ENCODE results near the gene EML4. TPM values are rescaled to one million over a fixed set of nuclear protein-coding genes. Genes with fewer than 3 reads are reported as not detected.

The EML4 gene
- total RNA-seq, 2 experiments from 2014 or later, result 88.0 to 89.7 TPM

DNA sequence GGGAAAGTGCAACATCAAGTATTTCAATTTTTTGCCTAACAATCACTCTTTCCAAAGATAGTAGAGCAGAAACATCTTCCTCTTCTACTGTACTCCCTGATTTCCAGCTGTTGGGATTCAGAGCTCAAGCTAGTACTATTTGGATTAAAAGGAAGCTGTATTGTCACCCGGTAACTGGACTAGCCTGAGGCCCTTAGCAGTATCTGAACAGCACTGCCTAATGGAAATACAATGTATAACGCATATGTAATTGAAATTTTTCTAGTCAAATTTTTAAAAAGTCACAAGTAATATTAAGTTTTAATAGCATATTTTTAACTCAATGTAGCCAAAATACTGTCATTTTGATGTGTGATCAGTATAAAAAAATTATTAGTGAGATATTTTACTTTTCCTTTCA lies 105.7 kb downstream of the EML4 start:
- no peaks in the 10 kb centered on the region for H3K27me3 Mint-ChIP-seq (ENCODE audit: low read depth)
- ATAC-seq (no peak), DNase-seq (no peak)
- CTCF ChIA-PET, result interaction anchor here (0.7 kb wide), 1 partner anchor 24 kb away, joined by 3 read pairs; no protein-coding TSS in a partner anchor
- H3K36me3 Mint-ChIP-seq (ENCODE audit: low read depth), result peaks cover 26% of the 10 kb centered on the region
- H3K4me3 Mint-ChIP-seq, result no peak overlapping the region
- H3K4me1 Mint-ChIP-seq (ENCODE audit: low read depth), result no peaks in the 10 kb centered on the region
- no peaks in the 10 kb centered on the region for H3K9me3 Mint-ChIP-seq (ENCODE audit: insufficient read depth)
- POLR2A ChIA-PET, result no interaction called here
- H3K27ac Mint-ChIP-seq, result no peak overlapping the region

DNA sequence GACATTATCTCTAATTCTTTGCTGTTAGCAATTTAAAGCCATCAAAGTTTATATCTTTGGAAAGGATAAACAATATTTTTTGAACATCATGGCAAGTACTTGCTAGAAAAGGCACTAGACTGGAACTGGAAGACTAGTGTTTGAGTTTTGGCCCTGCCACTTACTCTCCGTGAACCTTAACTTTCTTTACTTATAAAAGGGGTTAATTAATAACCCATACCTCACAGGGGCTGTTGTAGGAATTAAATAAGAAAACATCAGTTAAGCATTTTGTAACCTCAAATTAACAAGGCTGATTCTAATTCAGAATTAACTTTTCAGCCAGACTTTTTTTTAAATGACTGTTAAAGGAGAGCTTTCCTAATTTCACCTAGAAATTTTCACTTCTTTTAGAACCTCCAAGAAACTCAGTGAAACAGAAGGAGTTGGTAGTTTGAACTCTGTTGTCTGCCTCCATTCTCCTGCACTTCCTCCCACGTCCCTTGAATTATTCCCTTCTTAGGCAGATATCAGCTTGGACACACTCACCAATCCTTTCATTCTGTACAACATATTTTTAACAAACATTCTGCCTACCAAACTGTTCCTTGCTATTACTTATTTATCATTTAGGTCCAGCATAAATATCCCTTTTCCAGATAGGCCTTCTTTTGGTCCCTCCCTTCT lies 112.4 kb downstream of the EML4 start:
- Mint-ChIP-seq H3K36me3 (ENCODE audit: low read depth) (peaks cover 41% of the 10 kb centered on the region), H3K27me3 (ENCODE audit: low read depth) (no peaks in the 10 kb centered on the region), H3K9me3 (ENCODE audit: insufficient read depth) (no peaks in the 10 kb centered on the region), H3K4me3 (no peak overlapping the region), H3K4me1 (ENCODE audit: low read depth) (peaks cover 6% of the 10 kb centered on the region), H3K27ac (peak overlapping the region; percentile 32)
- ChIA-PET CTCF (no interaction called here), POLR2A (no interaction called here)
- ATAC-seq (no peak), DNase-seq (no peak)

DNA sequence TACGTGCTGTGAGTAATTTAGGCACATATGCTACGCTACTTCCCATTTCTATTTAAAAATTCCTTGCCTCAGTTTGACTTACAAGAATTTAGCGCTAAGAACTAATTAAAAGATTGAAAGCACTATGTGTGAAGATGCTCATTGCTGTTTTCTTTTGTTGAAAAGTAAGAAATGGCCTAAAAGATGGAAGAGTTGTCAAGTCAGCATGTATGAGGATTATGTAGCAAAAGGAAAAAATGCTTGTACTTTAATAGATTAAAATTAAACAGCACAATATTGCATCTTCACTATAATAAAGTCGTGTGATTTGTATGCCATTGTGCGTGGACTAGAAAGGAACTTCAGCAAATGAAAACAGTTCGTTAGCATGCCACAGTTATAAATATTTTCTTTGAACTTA lies 114.9 kb downstream of the EML4 start:
- Mint-ChIP-seq H3K27ac (no peak overlapping the region), H3K27me3 (ENCODE audit: low read depth) (no peaks in the 10 kb centered on the region), H3K36me3 (ENCODE audit: low read depth) (peaks cover 44% of the 10 kb centered on the region), H3K4me1 (ENCODE audit: low read depth) (peaks cover 20% of the 10 kb centered on the region), H3K4me3 (no peak overlapping the region), H3K9me3 (ENCODE audit: insufficient read depth) (no peaks in the 10 kb centered on the region)
- ChIA-PET POLR2A (no interaction called here), CTCF (no interaction called here)
- ATAC-seq, result no peak
- DNase-seq, result no peak

DNA sequence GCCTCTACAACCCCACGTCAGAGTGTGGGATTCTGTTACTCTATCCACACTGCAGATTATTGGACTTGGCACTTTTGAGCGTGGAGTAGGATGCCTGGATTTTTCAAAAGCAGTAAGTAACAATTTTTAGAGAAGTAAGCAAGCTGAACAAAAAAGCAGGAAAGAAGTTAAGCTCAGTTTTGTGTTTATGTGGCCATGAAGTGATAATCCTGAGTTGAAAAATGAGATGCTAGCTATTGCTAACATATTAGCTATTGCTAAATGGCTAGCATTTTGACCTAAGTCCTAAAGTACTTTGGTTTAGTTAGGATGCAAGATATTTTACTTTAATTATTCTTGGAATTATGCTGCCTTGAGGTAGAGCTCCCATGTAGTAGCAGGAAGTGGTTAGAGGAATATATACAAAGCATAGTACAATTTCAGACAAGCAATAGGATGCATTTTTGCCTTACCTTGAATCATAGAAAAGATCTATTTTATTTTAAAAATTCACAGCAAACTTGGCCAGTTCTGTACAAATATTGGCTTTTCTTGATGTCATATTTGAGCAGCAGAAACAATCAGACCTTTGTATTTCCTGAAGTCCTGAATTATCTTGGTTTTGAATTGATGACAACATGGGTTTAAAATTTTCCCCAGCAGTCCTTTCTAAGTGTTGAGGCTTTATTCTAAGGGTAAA lies 117.3 kb downstream of the EML4 start:
- DNase-seq, result no peak
- POLR2A ChIA-PET, result no interaction called here
- no peak overlapping the region for H3K27ac Mint-ChIP-seq
- no peaks in the 10 kb centered on the region for H3K9me3 Mint-ChIP-seq (ENCODE audit: insufficient read depth)
- no peaks in the 10 kb centered on the region for H3K27me3 Mint-ChIP-seq (ENCODE audit: low read depth)
- ATAC-seq, result no peak
- H3K4me3 Mint-ChIP-seq, result no peak overlapping the region
- peaks cover 45% of the 10 kb centered on the region for H3K36me3 Mint-ChIP-seq (ENCODE audit: low read depth)
- H3K4me1 Mint-ChIP-seq (ENCODE audit: low read depth), result peaks cover 25% of the 10 kb centered on the region
- CTCF ChIA-PET, result interaction anchor here (1.3 to 1.5 kb wide), 3 partner anchors 8 to 43 kb away, joined by 4 to 7 read pairs (median 5); no protein-coding TSS in a partner anchor

DNA sequence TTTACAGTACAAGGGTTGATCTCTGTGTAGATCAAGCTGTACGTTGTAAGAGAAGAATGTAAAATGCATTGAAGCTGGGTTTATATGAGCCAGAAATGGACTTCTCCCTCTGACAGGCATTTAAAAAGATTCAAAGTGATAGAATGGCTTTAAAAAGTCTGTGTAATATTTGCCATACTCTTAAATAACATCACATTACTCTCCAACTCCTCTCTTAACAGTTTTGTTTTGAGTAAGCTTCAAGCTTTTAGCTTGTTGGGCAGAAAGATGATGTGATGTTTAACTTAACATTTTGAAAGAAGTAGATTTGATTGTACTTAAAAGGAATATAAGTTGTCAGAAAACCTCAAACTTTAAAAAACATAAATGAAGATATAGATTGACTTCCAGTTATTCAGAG lies 119.7 kb downstream of the EML4 start:
- no peak for DNase-seq
- H3K36me3 Mint-ChIP-seq (ENCODE audit: low read depth), result peaks cover 48% of the 10 kb centered on the region
- no peaks in the 10 kb centered on the region for H3K27me3 Mint-ChIP-seq (ENCODE audit: low read depth)
- H3K9me3 Mint-ChIP-seq (ENCODE audit: insufficient read depth), result no peaks in the 10 kb centered on the region
- ATAC-seq, result no peak
- ChIA-PET CTCF (interaction anchor here (1.0 kb wide), 1 partner anchor 192 kb away, joined by 3 read pairs; no protein-coding TSS in a partner anchor), POLR2A (no interaction called here)
- peaks cover 25% of the 10 kb centered on the region for H3K4me1 Mint-ChIP-seq (ENCODE audit: low read depth)
- no peak overlapping the region for H3K27ac Mint-ChIP-seq
- H3K4me3 Mint-ChIP-seq, result no peak overlapping the region

DNA sequence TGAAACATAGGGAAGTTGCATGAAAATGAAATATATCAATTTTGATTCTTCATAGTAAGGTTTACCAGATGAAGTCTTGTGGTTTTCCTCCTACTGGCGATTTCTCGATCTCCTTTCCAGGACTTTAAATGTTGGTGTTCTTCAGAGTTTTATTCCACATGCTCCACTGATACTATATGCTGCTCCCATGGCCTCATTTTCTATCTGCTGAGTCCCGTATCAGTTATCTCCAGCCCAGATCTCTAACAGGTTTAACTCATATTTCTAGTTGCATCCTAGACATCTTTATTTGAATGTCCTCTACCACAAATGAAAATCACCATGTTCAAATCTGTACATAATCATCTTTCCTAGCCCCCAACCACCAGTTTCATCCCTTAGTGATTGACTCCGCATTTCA lies 120.1 kb downstream of the EML4 start:
- CTCF ChIA-PET, result interaction anchor here (1.0 kb wide), 1 partner anchor 193 kb away, joined by 3 read pairs; no protein-coding TSS in a partner anchor
- no peak for ATAC-seq
- Mint-ChIP-seq H3K36me3 (ENCODE audit: low read depth) (peaks cover 50% of the 10 kb centered on the region), H3K4me1 (ENCODE audit: low read depth) (peaks cover 25% of the 10 kb centered on the region), H3K27me3 (ENCODE audit: low read depth) (no peaks in the 10 kb centered on the region), H3K4me3 (no peak overlapping the region), H3K27ac (peak overlapping the region; percentile 9), H3K9me3 (ENCODE audit: insufficient read depth) (no peaks in the 10 kb centered on the region)
- POLR2A ChIA-PET, result no interaction called here
- no peak for DNase-seq

DNA sequence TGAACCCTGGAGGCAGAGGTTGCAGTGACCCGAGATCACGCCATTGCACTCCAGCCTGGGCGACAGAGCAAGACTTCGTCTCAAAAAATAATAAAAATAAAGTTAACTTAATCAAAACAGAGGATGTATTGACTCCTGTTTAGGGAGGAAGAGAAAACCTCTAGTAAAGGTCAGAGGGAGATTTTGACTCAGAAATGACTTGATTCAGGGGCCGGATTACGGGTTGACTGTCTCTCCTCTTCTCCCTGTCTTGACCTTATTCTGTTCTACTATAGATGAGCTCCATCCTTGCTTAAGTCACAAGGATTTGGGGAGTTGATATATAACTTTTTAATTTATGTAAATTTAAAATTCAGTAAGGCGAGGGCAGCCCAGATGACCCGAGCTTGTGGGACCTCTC lies 120.9 kb downstream of the EML4 start:
- no peak overlapping the region for H3K4me3 Mint-ChIP-seq
- no peak for ATAC-seq
- peaks cover 25% of the 10 kb centered on the region for H3K4me1 Mint-ChIP-seq (ENCODE audit: low read depth)
- POLR2A ChIA-PET, result interaction anchor here (0.6 kb wide), 1 partner anchor 22 kb away, joined by 3 read pairs; no protein-coding TSS in a partner anchor
- H3K27ac Mint-ChIP-seq, result no peak overlapping the region
- H3K27me3 Mint-ChIP-seq (ENCODE audit: low read depth), result no peaks in the 10 kb centered on the region
- CTCF ChIA-PET, result no interaction called here
- DNase-seq, result no peak
- peaks cover 55% of the 10 kb centered on the region for H3K36me3 Mint-ChIP-seq (ENCODE audit: low read depth)
- H3K9me3 Mint-ChIP-seq (ENCODE audit: insufficient read depth), result no peaks in the 10 kb centered on the region

DNA sequence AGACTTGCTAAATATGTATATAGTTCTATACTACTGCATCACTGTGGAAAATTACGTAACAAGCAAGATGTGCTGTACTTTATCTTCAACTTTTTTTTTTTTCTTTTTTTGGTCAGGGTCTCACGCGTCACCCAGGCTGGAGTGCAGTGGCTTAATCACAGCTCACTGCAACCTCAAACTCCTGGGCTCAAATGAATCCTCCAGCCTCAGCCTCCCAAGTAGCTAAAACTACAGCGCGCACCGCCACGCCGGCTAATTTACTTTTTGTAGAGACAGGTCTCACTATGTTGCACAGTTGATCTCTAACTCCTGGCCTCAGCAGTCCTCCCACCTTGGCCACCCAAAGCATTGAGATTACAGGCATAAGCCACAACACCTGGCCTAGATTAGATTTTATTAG lies 123.9 kb downstream of the EML4 start:
- Mint-ChIP-seq H3K4me1 (ENCODE audit: low read depth) (peaks cover 35% of the 10 kb centered on the region), H3K4me3 (no peak overlapping the region), H3K36me3 (ENCODE audit: low read depth) (peaks cover 70% of the 10 kb centered on the region), H3K9me3 (ENCODE audit: insufficient read depth) (peaks cover 3% of the 10 kb centered on the region), H3K27ac (no peak overlapping the region), H3K27me3 (ENCODE audit: low read depth) (no peaks in the 10 kb centered on the region)
- CTCF ChIA-PET, result no interaction called here
- POLR2A ChIA-PET, result no interaction called here
- DNase-seq (no peak), ATAC-seq (no peak)

DNA sequence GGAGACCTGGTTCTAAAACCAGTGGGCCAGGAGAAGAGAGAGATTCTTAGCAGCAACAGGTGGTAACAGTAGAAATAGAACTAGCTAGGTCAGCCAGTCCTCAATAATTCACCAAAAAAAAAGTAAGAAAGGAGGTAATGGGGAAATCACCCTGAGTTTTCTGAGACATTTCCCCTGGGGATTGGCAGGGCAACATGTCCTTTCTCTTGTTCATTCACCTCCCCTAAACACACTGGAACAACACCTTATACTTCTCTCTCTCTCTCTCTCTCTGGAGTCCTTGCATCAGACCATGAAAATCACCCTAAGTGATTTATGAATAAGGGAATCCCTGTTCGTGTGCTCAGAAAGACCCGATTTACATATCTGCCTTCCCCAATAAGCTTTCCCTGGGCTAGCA lies 127.1 kb downstream of the EML4 start:
- peaks cover 77% of the 10 kb centered on the region for H3K36me3 Mint-ChIP-seq (ENCODE audit: low read depth)
- H3K4me1 Mint-ChIP-seq (ENCODE audit: low read depth), result peaks cover 46% of the 10 kb centered on the region
- CTCF ChIA-PET, result interaction anchor here (1.4 kb wide), 1 partner anchor 10 kb away, joined by 5 read pairs; no protein-coding TSS in a partner anchor
- peaks cover 3% of the 10 kb centered on the region for H3K9me3 Mint-ChIP-seq (ENCODE audit: insufficient read depth)
- ATAC-seq, result no peak
- no peak for DNase-seq
- H3K4me3 Mint-ChIP-seq, result no peak overlapping the region
- POLR2A ChIA-PET, result interaction anchor here (0.9 kb wide), 2 partner anchors 66 to 190 kb away, joined by 3 read pairs; no protein-coding TSS in a partner anchor
- no peaks in the 10 kb centered on the region for H3K27me3 Mint-ChIP-seq (ENCODE audit: low read depth)
- peak overlapping the region; percentile 75 for H3K27ac Mint-ChIP-seq

DNA sequence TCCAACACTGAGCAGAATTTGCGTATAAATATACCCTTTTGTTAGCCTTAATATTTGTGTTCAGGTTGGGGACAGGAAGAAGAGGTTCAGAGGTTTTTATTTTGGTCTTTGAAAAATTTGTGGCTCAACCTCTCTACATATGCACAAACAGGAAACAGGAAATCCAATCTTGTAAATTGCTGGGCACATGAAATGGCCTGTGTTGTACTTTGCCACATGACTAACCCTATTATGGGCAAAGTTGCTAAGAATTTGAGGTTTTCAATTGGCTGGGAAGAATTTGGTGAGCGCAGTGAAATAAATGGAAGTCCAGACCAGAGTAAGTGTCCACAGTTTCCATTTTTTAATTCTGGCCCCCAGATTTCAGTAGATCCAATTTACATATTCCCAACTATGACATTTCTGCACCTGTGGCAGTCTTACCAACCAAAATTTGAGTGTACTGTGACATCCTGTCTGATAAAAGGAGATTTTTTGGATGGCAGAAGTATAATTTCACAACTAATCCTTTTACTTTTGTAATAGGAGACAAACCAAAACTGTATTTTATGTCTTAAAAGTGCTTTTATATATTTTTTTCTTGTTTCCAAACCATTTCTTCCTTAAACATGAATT lies 128.3 kb downstream of the EML4 start:
- ChIA-PET CTCF (interaction anchor here (0.8 kb wide), 1 partner anchor 179 kb away, joined by 3 read pairs; no protein-coding TSS in a partner anchor), POLR2A (no interaction called here)
- Mint-ChIP-seq H3K27me3 (ENCODE audit: low read depth) (no peaks in the 10 kb centered on the region), H3K4me3 (peak overlapping the region; percentile 53), H3K36me3 (ENCODE audit: low read depth) (peaks cover 72% of the 10 kb centered on the region), H3K27ac (peak overlapping the region; percentile 84), H3K9me3 (ENCODE audit: insufficient read depth) (peaks cover 3% of the 10 kb centered on the region), H3K4me1 (ENCODE audit: low read depth) (peaks cover 46% of the 10 kb centered on the region)
- DNase-seq, result peak; percentile 46
- ATAC-seq, result peak; percentile 77

DNA sequence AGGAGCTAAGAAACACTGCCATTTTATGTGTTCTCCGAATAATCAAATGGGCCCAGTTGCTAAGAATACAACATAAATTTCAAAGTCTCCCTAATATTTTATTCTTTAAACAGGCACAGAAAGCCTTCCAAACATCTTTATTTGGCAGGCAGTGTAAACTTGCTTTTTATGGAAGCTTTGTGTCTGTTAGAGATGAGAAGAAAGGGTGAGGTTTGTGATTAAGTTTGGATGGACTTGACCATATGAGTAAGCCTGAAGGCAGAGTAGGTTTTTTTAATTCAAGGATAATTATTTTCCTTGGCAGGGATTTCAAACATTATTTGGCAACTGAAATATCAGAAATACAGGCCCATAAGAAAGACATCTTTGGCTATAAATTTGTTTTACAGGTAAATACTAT lies 129.0 kb downstream of the EML4 start:
- ChIA-PET CTCF (interaction anchor here (1.2 to 1.3 kb wide), 3 partner anchors 11 to 208 kb away, joined by 3 to 5 read pairs (median 4); no protein-coding TSS in a partner anchor), POLR2A (no interaction called here)
- no peak for DNase-seq
- H3K27me3 Mint-ChIP-seq (ENCODE audit: low read depth), result no peaks in the 10 kb centered on the region
- H3K27ac Mint-ChIP-seq, result peak overlapping the region; percentile 84
- no peak for ATAC-seq
- peaks cover 3% of the 10 kb centered on the region for H3K9me3 Mint-ChIP-seq (ENCODE audit: insufficient read depth)
- H3K4me1 Mint-ChIP-seq (ENCODE audit: low read depth), result peaks cover 46% of the 10 kb centered on the region
- no peak overlapping the region for H3K4me3 Mint-ChIP-seq
- H3K36me3 Mint-ChIP-seq (ENCODE audit: low read depth), result peaks cover 72% of the 10 kb centered on the region

All from activated CD8-positive, alpha-beta T cell treated with anti-CD3 and anti-CD28 coated beads, Interleukin-2, amount 10 ng/mL, durations not matched to agents 7 days and 5 days (primary cell).